ENCODE data around the gene CETN2.

CETN2 gene

GRCh38 chrX:152833378-152833777, 2.8 kb upstream of the CETN2 start:
- no peaks in the 10 kb centered on the region for H3K9me3 ChIP-seq (ENCODE audit: control insufficient read depth, low read length)
- no peaks in the 10 kb centered on the region for H3K27me3 ChIP-seq (ENCODE audit: control insufficient read depth, insufficient read depth, low read length)
- no peak for TF ChIP-seq CTCF (IDR thresholded peaks at IDR 0.05)
- H3K36me3 ChIP-seq (ENCODE audit: control insufficient read depth, insufficient read depth, low read length) = no peaks in the 10 kb centered on the region
- no peak overlapping the region for H3K9ac ChIP-seq
- no peak overlapping the region for H3K4me2 ChIP-seq (ENCODE audit: low read length)
- H3K4me3 ChIP-seq (ENCODE audit: low read depth, low read length) = no peak overlapping the region
- H2AFZ ChIP-seq = no peak overlapping the region
- H3K27ac ChIP-seq = no peak overlapping the region
- peaks cover 2% of the 10 kb centered on the region for H3K79me2 ChIP-seq
- H3K4me1 ChIP-seq = no peaks in the 10 kb centered on the region

- Histone ChIP-seq H3K9ac (no peak overlapping the region), H3K27ac (no peak overlapping the region), H3K4me3 (ENCODE audit: low read depth, low read length) (no peak overlapping the region)
Measured at GRCh38 chrX:152832520-152832919, 2.0 kb upstream of the CETN2 start.

DNA sequence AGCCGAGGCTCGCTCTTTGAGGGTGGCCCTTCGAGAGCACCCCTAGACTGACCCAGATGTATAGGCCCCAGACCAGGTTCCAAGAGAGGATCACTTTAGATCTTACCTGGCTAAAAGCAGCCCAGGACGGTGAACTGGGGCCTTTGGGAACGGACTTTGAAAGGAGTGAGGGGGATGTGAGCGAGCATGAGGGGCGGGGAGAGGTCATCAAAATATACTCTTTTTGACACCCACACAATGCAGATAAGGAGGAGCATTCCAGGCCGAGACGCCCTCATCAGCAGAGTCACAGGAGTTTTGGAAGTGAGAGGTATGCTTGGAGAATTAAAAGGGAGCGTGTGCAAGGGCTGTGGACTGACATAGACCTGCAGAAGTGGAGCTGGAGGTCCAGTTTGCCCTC, 834 bp upstream of the CETN2 start:
- Histone ChIP-seq H3K4me1 (no peaks in the 10 kb centered on the region), H3K4me2 (ENCODE audit: low read length) (peak overlapping the region; percentile 64), H3K27me3 (ENCODE audit: control insufficient read depth, insufficient read depth, low read length) (no peaks in the 10 kb centered on the region), H3K27ac (peak overlapping the region; percentile 29), H3K9ac (no peak overlapping the region), H3K36me3 (ENCODE audit: control insufficient read depth, insufficient read depth, low read length) (no peaks in the 10 kb centered on the region), H3K9me3 (ENCODE audit: control insufficient read depth, low read length) (no peaks in the 10 kb centered on the region), H3K4me3 (ENCODE audit: low read depth, low read length) (peak overlapping the region; percentile 74), H3K79me2 (peaks cover 2% of the 10 kb centered on the region), H2AFZ (peak overlapping the region; percentile 79)
- TF ChIP-seq CTCF (IDR thresholded peaks at IDR 0.05) = no peak

More at GRCh38 chrX:152832520-152832919, 2.0 kb upstream of the CETN2 start:
- Histone ChIP-seq H3K9me3 (ENCODE audit: control insufficient read depth, low read length) (no peaks in the 10 kb centered on the region), H3K27me3 (ENCODE audit: control insufficient read depth, insufficient read depth, low read length) (no peaks in the 10 kb centered on the region), H3K36me3 (ENCODE audit: control insufficient read depth, insufficient read depth, low read length) (no peaks in the 10 kb centered on the region), H2AFZ (no peak overlapping the region), H3K4me2 (ENCODE audit: low read length) (no peak overlapping the region), H3K79me2 (peaks cover 2% of the 10 kb centered on the region), H3K4me1 (no peaks in the 10 kb centered on the region)
- no peak for TF ChIP-seq CTCF (IDR thresholded peaks at IDR 0.05)

DNA sequence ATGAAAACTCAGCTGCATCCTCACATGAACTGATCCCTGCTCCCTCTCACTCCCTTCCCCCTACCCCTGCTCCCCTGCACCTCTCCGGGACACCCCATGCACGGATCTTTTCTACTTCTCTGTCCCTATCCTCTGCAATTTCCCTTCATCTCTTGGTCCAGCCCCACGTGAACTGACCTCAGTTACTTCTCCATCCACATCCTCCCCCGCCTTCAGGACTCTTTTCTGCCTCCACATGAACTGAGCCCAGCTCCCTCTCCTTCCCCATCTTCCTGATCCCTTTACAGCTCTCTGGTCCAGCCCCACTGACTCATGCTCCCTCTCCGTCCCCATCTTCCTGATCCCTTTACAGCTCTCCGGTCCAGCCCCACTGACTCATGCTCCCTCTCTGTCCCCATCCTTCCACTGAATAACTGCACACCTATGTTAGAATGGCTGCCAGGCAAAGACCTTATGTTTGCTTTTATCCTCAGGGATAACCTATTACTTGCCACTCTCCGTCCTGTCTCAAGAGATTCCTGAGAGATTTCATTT, 5.6 kb downstream of the CETN2 start:
- H2AFZ ChIP-seq = no peak overlapping the region
- no peaks in the 10 kb centered on the region for H3K27me3 ChIP-seq (ENCODE audit: control insufficient read depth, insufficient read depth, low read length)
- H3K27ac ChIP-seq = no peak overlapping the region
- no peaks in the 10 kb centered on the region for H3K4me1 ChIP-seq
- TF ChIP-seq CTCF (IDR thresholded peaks at IDR 0.05) = no peak
- no peaks in the 10 kb centered on the region for H3K36me3 ChIP-seq (ENCODE audit: control insufficient read depth, insufficient read depth, low read length)
- H3K4me2 ChIP-seq (ENCODE audit: low read length) = no peak overlapping the region
- no peaks in the 10 kb centered on the region for H3K79me2 ChIP-seq
- no peaks in the 10 kb centered on the region for H3K9me3 ChIP-seq (ENCODE audit: control insufficient read depth, low read length)
- no peak overlapping the region for H3K4me3 ChIP-seq (ENCODE audit: low read depth, low read length)
- H3K9ac ChIP-seq = no peak overlapping the region

GRCh38 chrX:152823657-152824056, 6.9 kb downstream of the CETN2 start:
- Histone ChIP-seq H3K27ac (no peak overlapping the region), H3K36me3 (ENCODE audit: control insufficient read depth, insufficient read depth, low read length) (no peaks in the 10 kb centered on the region), H3K9me3 (ENCODE audit: control insufficient read depth, low read length) (no peaks in the 10 kb centered on the region), H3K4me3 (ENCODE audit: low read depth, low read length) (no peak overlapping the region), H3K27me3 (ENCODE audit: control insufficient read depth, insufficient read depth, low read length) (no peaks in the 10 kb centered on the region), H3K4me2 (ENCODE audit: low read length) (no peak overlapping the region), H3K79me2 (no peaks in the 10 kb centered on the region), H2AFZ (no peak overlapping the region), H3K9ac (no peak overlapping the region), H3K4me1 (no peaks in the 10 kb centered on the region)
- TF ChIP-seq CTCF (IDR thresholded peaks at IDR 0.05) = no peak

Measured in parathyroid adenoma (tissue), 2 donors.